Adrenal gland (tissue), 12 donors: ENCODE data around the gene COL15A1. TPM values are rescaled to one million over a fixed set of nuclear protein-coding genes. Genes with fewer than 3 reads are reported as not detected.

Experiments
- DNase-seq, 7 donors: peaks; one replicate each; pipeline ENCODE4 v3.0.0-alpha.2; 2019 to 2020
- H3K27ac ChIP-seq, 5 donors: fragments of 200-600 bp; sonication (generic) in 4 of 5; 1 replicate in 3 of 5; 2 replicates in 2 of 5; pipeline versions ENCODE4 v1.5.1 to v1.8.0; 2016 to 2020; ENCODE audit warnings: mild to moderate bottlenecking in 1 of 5
- H3K27me3 ChIP-seq: fragments of 200-600 bp; 2 replicates; pipeline ENCODE4 v1.8.0; 2021
- H3K36me3 ChIP-seq, 2 donors: fragments of 200-600 bp; replicated peaks in 1 of 2; 1 replicate in 1 of 2; 2 replicates in 1 of 2; pipeline versions ENCODE4 v1.5.1 to v1.8.0; 2018 to 2022
- H3K4me1 ChIP-seq, 2 donors: fragments of 200-600 bp; replicated peaks in 1 of 2; 1 replicate in 1 of 2; 2 replicates in 1 of 2; pipeline versions ENCODE4 v1.5.1 to v1.8.0; 2018 to 2021
- H3K4me3 ChIP-seq, 4 donors: fragments of 200-600 bp; sonication (generic) in 3 of 4; one replicate each; pipeline ENCODE4 v1.5.1; 2016 to 2018
- H3K9me3 ChIP-seq, 3 donors: fragments of 200-600 bp; sonication (generic) in 1 of 3; replicated peaks in 1 of 3; 1 replicate in 2 of 3; 2 replicates in 1 of 3; pipeline versions ENCODE4 v1.5.1 to v1.8.0; 2016 to 2021
- CTCF ChIP-seq, 6 experiments: fragments of 450-650 bp in 4 of 6; fragments of 200-600 bp in 2 of 6; sonication (generic) in 1 of 6; IDR thresholded peaks; 1 replicate in 5 of 6; 2 replicates in 1 of 6; pipeline versions ENCODE4 v1.5.1 to v1.8.0; 2016 to 2021; ENCODE audit warnings: antibody characterized with exemption in 6 of 6, mild to moderate bottlenecking in 2 of 6, moderate library complexity in 1 of 6
- POLR2A ChIP-seq, 2 donors: fragments of 450-650 bp; IDR thresholded peaks; one replicate each; pipeline ENCODE4 v1.6.1; 2017; ENCODE audit warnings: antibody characterized with exemption in 2 of 2, mild to moderate bottlenecking in 2 of 2, moderate library complexity in 1 of 2
- WGBS, 4 donors: extraction: QIAGEN DNeasy Blood & Tissue Kit in 2 of 4; methylation state at CpG; one replicate each; pipeline versions ENCODE4 v1.1.5 to v1.1.7; 2013 to 2017; 5-methylcytosine and 5-hydroxymethylcytosine counted together
- intact Hi-C, 2 donors: fragments of 100-400 bp; cut with DNase I; formaldehyde crosslinking; loops; one replicate each; pipeline versions ENCODE4 v1.14.1 to v1.15.0; 2022 to 2023
- polyA plus RNA-seq, 3 donors: library from polyadenylated mRNA; stranded (reverse); fragments of 200-250 nt in 2 of 3; fragments of 350-450 nt in 1 of 3; fragmentation: Illumina TruSeq in 1 of 3; extraction: RNeasy Lipid Tissue Mini Kit (QIAGEN cat#74804) in 1 of 3; gene quantifications; one replicate each; pipeline ENCODE4 v1.2.3, GENCODE V29; 2013 to 2014
- total RNA-seq, 9 donors: library from RNA; depleted of rRNA in 4 of 9; stranded (reverse); fragments of >200 nt in 4 of 9; fragments of 120-200 nt in 1 of 9; fragmentation: NEBNext Ultra II Directional in 1 of 9; extraction: Animal tissue kit (Norgen Biotek cat#: 25700) in 1 of 9; gene quantifications; one replicate each; pipeline versions ENCODE4 v1.1.0 to v1.2.4, GENCODE V29; 2013 to 2023
- donor health status: healthy with polysubstance abuse.
- donor health status: Bipolar disorder and iron deficiency.
- donor health status: DM: yes; HTN: yes; CAD: no.
- donor health status: DM: no; HTN: no; CAD: no.
- donor health status: DM: no; HTN: no; CAD: no.
- donor health status: DM: yes; HTN: yes; CAD: no.

The COL15A1 gene
- total and polyA plus RNA-seq, 12 donors: 34.8 to 320 (median 101) TPM

GRCh38 chr9:99113414-99114048 lies 169.8 kb downstream of the COL15A1 start:
- DNase-seq: no peak
- H3K4me3 ChIP-seq: no peak overlapping the region
- H3K36me3 ChIP-seq: no peaks in the 10 kb centered on the region
- 51 to 56% (median 55%) methylated on average over 2 of the region's 2 CpGs for WGBS, 4 donors
- no peak for TF ChIP-seq POLR2A (IDR thresholded peaks at IDR 0.05)
- no peak for TF ChIP-seq CTCF (IDR thresholded peaks at IDR 0.05)
- no peaks in the 10 kb centered on the region for H3K9me3 ChIP-seq
- no peaks in the 10 kb centered on the region for H3K27me3 ChIP-seq
- peaks cover 12 to 18% of the 10 kb centered on the region in 2 donors for H3K4me1 ChIP-seq
- H3K27ac ChIP-seq: no peak overlapping the region
- intact Hi-C loops: no loop called here

GRCh38 chr9:99114049-99114440 lies 170.3 kb downstream of the COL15A1 start:
- Histone ChIP-seq H3K4me3 (no peak overlapping the region), H3K27ac (no peak overlapping the region), H3K4me1 (peaks cover 12 to 23% of the 10 kb centered on the region in 2 donors), H3K36me3 (no peaks in the 10 kb centered on the region), H3K27me3 (no peaks in the 10 kb centered on the region), H3K9me3 (no peaks in the 10 kb centered on the region)
- WGBS, 4 donors: 75 to 80% (median 77%) methylated on average over 3 of the region's 3 CpGs
- intact Hi-C loops: no loop called here
- no peak for TF ChIP-seq CTCF (IDR thresholded peaks at IDR 0.05)
- TF ChIP-seq POLR2A (IDR thresholded peaks at IDR 0.05): no peak
- no peak for DNase-seq

GRCh38 chr9:99114846-99115500 lies 171.3 kb downstream of the COL15A1 start:
- H3K27ac ChIP-seq: no peak overlapping the region
- intact Hi-C loops: no loop called here
- no peak for DNase-seq
- H3K27me3 ChIP-seq: no peaks in the 10 kb centered on the region
- no peak overlapping the region for H3K4me3 ChIP-seq
- TF ChIP-seq POLR2A (IDR thresholded peaks at IDR 0.05) (no peak), CTCF (IDR thresholded peaks at IDR 0.05) (no peak)
- H3K36me3 ChIP-seq: no peaks in the 10 kb centered on the region
- H3K4me1 ChIP-seq: peaks cover 12 to 26% of the 10 kb centered on the region in 2 donors
- no peaks in the 10 kb centered on the region for H3K9me3 ChIP-seq
- WGBS, 4 donors: 84 to 90% (median 88%) methylated on average over 6 of the region's 6 CpGs

- 66 to 97% (median 80%) methylated on average over 3 of the region's 3 CpGs for WGBS, 4 donors
- Histone ChIP-seq H3K4me3 (no peak overlapping the region), H3K27me3 (no peaks in the 10 kb centered on the region), H3K36me3 (no peaks in the 10 kb centered on the region), H3K27ac (no peak overlapping the region), H3K9me3 (no peaks in the 10 kb centered on the region), H3K4me1 (peaks cover 12 to 26% of the 10 kb centered on the region in 2 donors)
- TF ChIP-seq POLR2A (IDR thresholded peaks at IDR 0.05): no peak
- TF ChIP-seq CTCF (IDR thresholded peaks at IDR 0.05): no peak
- no peak for DNase-seq
- intact Hi-C loops: no loop called here
These were observed 172.3 kb downstream of the COL15A1 start for GRCh38 chr9:99116003-99116411.
